Glutamatergic neuron (in vitro differentiated cells): ENCODE data around the gene THSD7B. TPM values are rescaled to one million over a fixed set of nuclear protein-coding genes. Genes with fewer than 3 reads are reported as not detected.

Experiments
- DNase-seq: peaks from one replicate; pipeline ENCODE4 v3.0.0; 2022
- H3K27ac Mint-ChIP-seq: one replicate; pipeline ENCODE4 v1.8.0; 2020; ENCODE audit warnings: mild to moderate bottlenecking, mixed read lengths, inconsistent platforms; ENCODE audit not compliant: unreplicated experiment
- H3K27me3 Mint-ChIP-seq: one replicate; pipeline ENCODE4 v1.8.0; 2020; ENCODE audit warnings: mild to moderate bottlenecking, moderate library complexity, mixed read lengths, inconsistent platforms; ENCODE audit not compliant: unreplicated experiment
- H3K36me3 Mint-ChIP-seq: one replicate; pipeline ENCODE4 v1.8.0; 2020; ENCODE audit warnings: mild to moderate bottlenecking, mixed read lengths, inconsistent platforms; ENCODE audit not compliant: unreplicated experiment
- H3K4me1 Mint-ChIP-seq: one replicate; pipeline ENCODE4 v1.8.0; 2020; ENCODE audit warnings: mild to moderate bottlenecking, low read depth, mixed read lengths, inconsistent platforms; ENCODE audit not compliant: unreplicated experiment
- H3K4me3 Mint-ChIP-seq: one replicate; pipeline ENCODE4 v1.8.0; 2020; ENCODE audit warnings: mild to moderate bottlenecking, mixed read lengths, inconsistent platforms; ENCODE audit not compliant: unreplicated experiment
- H3K9me3 Mint-ChIP-seq: one replicate; pipeline ENCODE4 v1.8.0; 2020; ENCODE audit warnings: mild to moderate bottlenecking, moderate library complexity, mixed read lengths, inconsistent platforms; ENCODE audit not compliant: unreplicated experiment
- CTCF ChIP-seq: fragments of 200-600 bp; sonication (generic); IDR thresholded peaks from one replicate; pipeline ENCODE4 v1.5.0; 2021; ENCODE audit not compliant: partially characterized antibody, unreplicated experiment
- total RNA-seq: library from RNA; stranded (reverse); fragmentation: NEBNext Ultra II Directional; extraction: Animal tissue kit (Norgen Biotek cat#: 25700); gene quantifications from one replicate; pipeline ENCODE4 v1.2.1, GENCODE V29; 2021; ENCODE audit not compliant: unreplicated experiment

The THSD7B gene
- total RNA-seq, 1 donor from 2014 or later: 182 TPM

GRCh38 chr2:137192366-137193310, 427.3 kb downstream of the THSD7B start:
- no peak overlapping the region for H3K27ac Mint-ChIP-seq
- peaks cover 29% of the 10 kb centered on the region for H3K4me1 Mint-ChIP-seq
- no peak for TF ChIP-seq CTCF
- no peak for DNase-seq
- peaks cover 5% of the 10 kb centered on the region for H3K36me3 Mint-ChIP-seq
- H3K27me3 Mint-ChIP-seq: peaks cover 4% of the 10 kb centered on the region
- H3K4me3 Mint-ChIP-seq: no peak overlapping the region
- peaks cover 7% of the 10 kb centered on the region for H3K9me3 Mint-ChIP-seq

- peaks cover 29% of the 10 kb centered on the region for H3K4me1 Mint-ChIP-seq
- H3K27ac Mint-ChIP-seq: no peak overlapping the region
- no peak for DNase-seq
- H3K36me3 Mint-ChIP-seq: peaks cover 5% of the 10 kb centered on the region
- H3K27me3 Mint-ChIP-seq: peaks cover 4% of the 10 kb centered on the region
- H3K9me3 Mint-ChIP-seq: peaks cover 9% of the 10 kb centered on the region
- no peak for TF ChIP-seq CTCF
- no peak overlapping the region for H3K4me3 Mint-ChIP-seq
Observed at GRCh38 chr2:137193401-137193800, 428.1 kb downstream of the THSD7B start.

DNA sequence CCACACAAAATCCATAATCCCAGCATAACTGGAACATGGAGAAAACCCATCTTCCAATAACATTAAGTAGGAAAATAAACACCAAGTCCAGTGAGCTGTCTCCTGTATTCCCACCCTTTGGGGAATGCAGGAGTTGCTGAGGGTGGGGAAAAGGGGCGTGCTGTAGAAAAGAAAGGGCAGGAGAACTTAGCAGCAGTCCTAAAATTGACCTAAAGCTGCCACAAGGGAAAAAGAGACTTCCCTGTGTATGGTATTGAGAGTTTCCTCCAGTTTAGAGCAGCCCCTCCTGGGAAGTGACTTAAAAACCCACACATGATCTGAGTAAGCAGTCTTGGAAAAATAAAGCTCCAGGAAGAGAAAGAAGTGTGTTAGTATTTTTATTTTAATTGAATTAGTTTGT, 428.8 kb downstream of the THSD7B start:
- Mint-ChIP-seq H3K4me1 (peaks cover 29% of the 10 kb centered on the region), H3K9me3 (peaks cover 9% of the 10 kb centered on the region), H3K36me3 (peaks cover 5% of the 10 kb centered on the region), H3K27ac (no peak overlapping the region), H3K4me3 (no peak overlapping the region), H3K27me3 (peaks cover 4% of the 10 kb centered on the region)
- DNase-seq: no peak
- no peak for TF ChIP-seq CTCF

- H3K36me3 Mint-ChIP-seq: no peaks in the 10 kb centered on the region
- no peaks in the 10 kb centered on the region for H3K4me1 Mint-ChIP-seq
- H3K27me3 Mint-ChIP-seq: no peaks in the 10 kb centered on the region
- H3K4me3 Mint-ChIP-seq: no peak overlapping the region
- no peak for DNase-seq
- no peak overlapping the region for H3K27ac Mint-ChIP-seq
- H3K9me3 Mint-ChIP-seq: peaks cover 2% of the 10 kb centered on the region
- TF ChIP-seq CTCF: no peak
Observed at GRCh38 chr2:137199751-137200150, 434.4 kb downstream of the THSD7B start.

DNA sequence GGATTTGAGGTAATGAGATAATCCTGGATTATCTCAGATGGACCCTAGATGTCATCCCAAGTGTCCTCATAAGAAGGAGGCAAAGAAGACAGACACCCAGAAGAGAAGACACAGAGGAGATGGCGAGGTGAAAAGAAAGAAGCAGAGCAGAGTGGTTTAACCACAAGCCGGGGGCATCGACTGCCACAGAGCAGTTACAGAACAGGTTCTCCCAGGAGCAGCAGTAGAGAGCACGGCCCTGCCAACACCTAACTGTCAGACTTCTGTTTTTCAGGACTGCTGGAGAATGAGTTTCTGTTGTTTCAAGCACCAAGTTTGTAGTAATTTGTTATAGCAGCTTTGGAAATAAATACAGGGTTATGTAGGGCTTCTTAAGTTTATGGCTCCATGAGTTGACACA, 437.0 kb downstream of the THSD7B start:
- Mint-ChIP-seq H3K36me3 (no peaks in the 10 kb centered on the region), H3K9me3 (peaks cover 2% of the 10 kb centered on the region), H3K4me3 (no peak overlapping the region), H3K27ac (no peak overlapping the region), H3K27me3 (peaks cover 3% of the 10 kb centered on the region), H3K4me1 (no peaks in the 10 kb centered on the region)
- TF ChIP-seq CTCF: no peak
- no peak for DNase-seq
